HEK293 (cell line): Measurements from ENCODE around the gene TLR2.

Source experiments
- CTCF ChIA-PET: fragments of 350-600 bp; formaldehyde crosslinking; extraction: SDS; loops from one replicate; lab custom pipeline; 2021; ENCODE audit warnings: antibody characterized with exemption; lab: Yijun Ruan, JAX
- POLR2A ChIA-PET: fragments of 300-600 bp; formaldehyde crosslinking; extraction: SDS; loops from one replicate; lab custom pipeline; 2020; ENCODE audit warnings: antibody characterized with exemption, inconsistent platforms; lab: Yijun Ruan, JAX
- H3K27ac ChIP-seq: fragments of 200-500 bp; sonication (Bioruptor generic); 2 replicates; pipeline ENCODE4 v1.5.1; 2014; ENCODE audit warnings: low read depth, low read length, control low read depth, inconsistent platforms; ENCODE audit errors: extremely low read depth
- H3K36me3 ChIP-seq, 2 experiments: fragments of 200-500 bp in 1 of 2; sonication (Bioruptor generic) in 1 of 2; 1 replicate in 1 of 2; 2 replicates in 1 of 2; pipeline ENCODE4 v1.5.1; 2014 to 2017; ENCODE audit warnings: inconsistent platforms in 2 of 2, low read length in 2 of 2; ENCODE audit not compliant: control insufficient read depth in 2 of 2, insufficient read depth in 1 of 2
- H3K4me1 ChIP-seq: fragments of 200-500 bp; sonication (Bioruptor generic); 2 replicates; pipeline ENCODE4 v1.5.1; 2014; ENCODE audit warnings: mild to moderate bottlenecking, low read length, inconsistent platforms; ENCODE audit not compliant: control insufficient read depth, insufficient read depth
- H3K4me3 ChIP-seq: 2 replicates; pipeline ENCODE4 v1.5.1; 2011; ENCODE audit warnings: low read depth, mild to moderate bottlenecking, control low read depth, low read length, moderate library complexity
- H3K9me3 ChIP-seq: fragments of 200-500 bp; sonication (Bioruptor generic); 2 replicates; pipeline ENCODE4 v1.5.1; 2014; ENCODE audit warnings: low read depth, low read length, inconsistent platforms; ENCODE audit not compliant: control insufficient read depth, insufficient read depth
- CTCF ChIP-seq: fragments of 450-650 bp; formaldehyde crosslinking; IDR thresholded peaks from 2 replicates; pipeline ENCODE4 v1.5.1; 2016; ENCODE audit warnings: missing biosample characterization, missing genetic modification characterization
- GLI4 ChIP-seq: fragments of 450-650 bp; formaldehyde crosslinking; IDR thresholded peaks from 2 replicates; pipeline ENCODE4 v1.5.1; 2016; ENCODE audit warnings: missing biosample characterization, missing genetic modification characterization
- HOXA7 ChIP-seq: sonication (generic); formaldehyde crosslinking; IDR thresholded peaks from 2 replicates; pipeline ENCODE4 v1.8.1; 2022; ENCODE audit warnings: missing genetic modification reagents, borderline replicate concordance
- HOXC10 ChIP-seq: sonication (generic); formaldehyde crosslinking; IDR thresholded peaks from 2 replicates; pipeline ENCODE4 v1.8.1; 2023; ENCODE audit warnings: mild to moderate bottlenecking, missing genetic modification reagents
- SETDB1 ChIP-seq: IDR thresholded peaks from one replicate; pipeline ENCODE4 v1.6.1; 2017; ENCODE audit warnings: mild to moderate bottlenecking, low read length, moderate library complexity, mixed read lengths; ENCODE audit not compliant: insufficient read length
- ZBTB49 ChIP-seq: fragments of 450-650 bp; formaldehyde crosslinking; IDR thresholded peaks from 2 replicates; pipeline ENCODE4 v1.5.1; 2016; ENCODE audit warnings: missing biosample characterization, missing genetic modification characterization, low read depth
- ZFP41 ChIP-seq: fragments of 450-650 bp; formaldehyde crosslinking; IDR thresholded peaks from 2 replicates; pipeline ENCODE4 v1.5.1; 2016; ENCODE audit warnings: missing biosample characterization, missing genetic modification characterization, borderline replicate concordance
- ZNF132 ChIP-seq: fragments of 450-650 bp; formaldehyde crosslinking; IDR thresholded peaks from 2 replicates; pipeline ENCODE4 v1.5.1; 2017; ENCODE audit warnings: missing biosample characterization, missing genetic modification characterization, borderline replicate concordance
- ZNF174 ChIP-seq: fragments of 450-650 bp; formaldehyde crosslinking; IDR thresholded peaks from 2 replicates; pipeline ENCODE4 v1.5.0; 2017; ENCODE audit warnings: missing biosample characterization, mild to moderate bottlenecking, missing genetic modification characterization
- ZNF239 ChIP-seq: fragments of 450-650 bp; formaldehyde crosslinking; IDR thresholded peaks from 2 replicates; pipeline ENCODE4 v1.5.1; 2016; ENCODE audit warnings: missing biosample characterization, missing genetic modification characterization
- ZNF280C ChIP-seq: fragments of 450-650 bp; formaldehyde crosslinking; IDR thresholded peaks from 2 replicates; pipeline ENCODE4 v1.5.1; 2016; ENCODE audit warnings: missing biosample characterization, missing genetic modification characterization
- ZNF549 ChIP-seq: fragments of 450-650 bp; IDR thresholded peaks from 2 replicates; pipeline ENCODE4 v1.5.1; 2018; ENCODE audit warnings: missing biosample characterization, missing genetic modification characterization, mild to moderate bottlenecking, inconsistent platforms, moderate library complexity
- ZNF571 ChIP-seq: fragments of 450-650 bp; formaldehyde crosslinking; IDR thresholded peaks from 2 replicates; pipeline ENCODE4 v1.5.0; 2017; ENCODE audit warnings: missing biosample characterization, missing genetic modification characterization
- ZNF626 ChIP-seq: fragments of 450-650 bp; sonication (Bioruptor Pico); formaldehyde crosslinking; IDR thresholded peaks from 2 replicates; pipeline ENCODE4 v1.5.1; 2018; ENCODE audit warnings: missing biosample characterization, missing genetic modification characterization, inconsistent platforms
- ZNF704 ChIP-seq: fragments of 450-650 bp; formaldehyde crosslinking; IDR thresholded peaks from 2 replicates; pipeline ENCODE4 v1.5.1; 2016; ENCODE audit warnings: missing biosample characterization, missing genetic modification characterization
- ZNF768 ChIP-seq: fragments of 450-650 bp; formaldehyde crosslinking; IDR thresholded peaks from 2 replicates; pipeline ENCODE4 v1.5.1; 2018; ENCODE audit warnings: missing biosample characterization, mild to moderate bottlenecking, missing genetic modification characterization
- TF ChIP-seq, protein P1 (sequence below): fragments of 450-650 bp; IDR thresholded peaks from 2 replicates; pipeline ENCODE4 v1.5.1; 2018; ENCODE audit warnings: missing biosample characterization, missing genetic modification characterization
- TF ChIP-seq, protein P2 (sequence below): fragments of 450-650 bp; formaldehyde crosslinking; IDR thresholded peaks from 2 replicates; pipeline ENCODE4 v1.5.1; 2016; ENCODE audit warnings: missing biosample characterization, missing genetic modification characterization

TLR2 gene

GRCh38 chr4:153676486-153676885 lies 7.6 kb upstream of the TLR2 start:
- no peaks in the 10 kb centered on the region for H3K36me3 ChIP-seq
- TF ChIP-seq ZNF174 = no peak
- no peak for TF ChIP-seq ZNF239 (tag by site-specific recombination)
- TF ChIP-seq GLI4 (tag by site-specific recombination) = no peak
- TF ChIP-seq ZNF280C (tag by site-specific recombination) = no peak
- TF ChIP-seq CTCF (tag by site-specific recombination) = no peak
- TF ChIP-seq HOXA7 (CRISPR knock-in tag) = no peak
- TF ChIP-seq ZNF626 (tag by site-specific recombination) = no peak
- TF ChIP-seq SETDB1 = no peak
- no peak for TF ChIP-seq ZNF132 (tag by site-specific recombination)
- TF ChIP-seq, protein P1, sequence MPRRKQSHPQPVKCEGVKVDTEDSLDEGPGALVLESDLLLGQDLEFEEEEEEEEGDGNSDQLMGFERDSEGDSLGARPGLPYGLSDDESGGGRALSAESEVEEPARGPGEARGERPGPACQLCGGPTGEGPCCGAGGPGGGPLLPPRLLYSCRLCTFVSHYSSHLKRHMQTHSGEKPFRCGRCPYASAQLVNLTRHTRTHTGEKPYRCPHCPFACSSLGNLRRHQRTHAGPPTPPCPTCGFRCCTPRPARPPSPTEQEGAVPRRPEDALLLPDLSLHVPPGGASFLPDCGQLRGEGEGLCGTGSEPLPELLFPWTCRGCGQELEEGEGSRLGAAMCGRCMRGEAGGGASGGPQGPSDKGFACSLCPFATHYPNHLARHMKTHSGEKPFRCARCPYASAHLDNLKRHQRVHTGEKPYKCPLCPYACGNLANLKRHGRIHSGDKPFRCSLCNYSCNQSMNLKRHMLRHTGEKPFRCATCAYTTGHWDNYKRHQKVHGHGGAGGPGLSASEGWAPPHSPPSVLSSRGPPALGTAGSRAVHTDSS (tag by site-specific recombination) = no peak
- TF ChIP-seq HOXC10 (CRISPR knock-in tag) = no peak
- TF ChIP-seq ZNF704 (tag by site-specific recombination) = no peak
- no peak for TF ChIP-seq ZBTB49
- no peak for TF ChIP-seq ZNF549
- TF ChIP-seq, protein P2, sequence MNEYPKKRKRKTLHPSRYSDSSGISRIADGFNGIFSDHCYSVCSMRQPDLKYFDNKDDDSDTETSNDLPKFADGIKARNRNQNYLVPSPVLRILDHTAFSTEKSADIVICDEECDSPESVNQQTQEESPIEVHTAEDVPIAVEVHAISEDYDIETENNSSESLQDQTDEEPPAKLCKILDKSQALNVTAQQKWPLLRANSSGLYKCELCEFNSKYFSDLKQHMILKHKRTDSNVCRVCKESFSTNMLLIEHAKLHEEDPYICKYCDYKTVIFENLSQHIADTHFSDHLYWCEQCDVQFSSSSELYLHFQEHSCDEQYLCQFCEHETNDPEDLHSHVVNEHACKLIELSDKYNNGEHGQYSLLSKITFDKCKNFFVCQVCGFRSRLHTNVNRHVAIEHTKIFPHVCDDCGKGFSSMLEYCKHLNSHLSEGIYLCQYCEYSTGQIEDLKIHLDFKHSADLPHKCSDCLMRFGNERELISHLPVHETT (tag by site-specific recombination) = no peak
- no peak for TF ChIP-seq ZNF768 (tag by site-specific recombination)
- TF ChIP-seq ZFP41 = no peak
- TF ChIP-seq ZNF571 (tag by site-specific recombination) = no peak
- TF ChIP-seq, all 188 proteins: peak for 0
- Histone ChIP-seq H3K4me3 (no peak overlapping the region), H3K27ac (no peak overlapping the region), H3K9me3 (no peaks in the 10 kb centered on the region), H3K4me1 (no peaks in the 10 kb centered on the region)
- POLR2A ChIA-PET = no interaction called here
- CTCF ChIA-PET = no interaction called here
